Duodenal mucosa (tissue), 2 donors: ENCODE results near the gene SLC13A2.
A peak's percentile ranks its signal among the peaks of the same experiment; 100 is the strongest.
"Not testable (repeated sequence)": the region's sequence is repeated elsewhere in the genome, so short reads cannot be mapped to it uniquely, and the experiment has no call there.

ENCODE experiments used
- H3K27ac ChIP-seq: one replicate; pipeline ENCODE4 v1.7.0; 2013; ENCODE audit warnings: low read depth, low read length
- H3K27me3 ChIP-seq, 2 donors: one replicate each; pipeline ENCODE4 v1.7.0; 2013; ENCODE audit warnings: low read length in 2 of 2, control low read depth in 1 of 2; ENCODE audit not compliant: insufficient read depth in 2 of 2, control insufficient read depth in 1 of 2
- H3K36me3 ChIP-seq, 2 donors: one replicate each; pipeline ENCODE4 v1.7.0; 2013; ENCODE audit warnings: low read length in 2 of 2, control low read depth in 1 of 2; ENCODE audit not compliant: insufficient read depth in 2 of 2, control insufficient read depth in 1 of 2
- H3K4me1 ChIP-seq, 2 donors: one replicate each; pipeline ENCODE4 v1.7.0; 2013; ENCODE audit warnings: low read length in 2 of 2, control low read depth in 1 of 2; ENCODE audit not compliant: insufficient read depth in 2 of 2, control insufficient read depth in 1 of 2
- H3K4me3 ChIP-seq, 2 donors: one replicate each; pipeline ENCODE4 v1.7.0; 2013; ENCODE audit warnings: low read length in 2 of 2, low read depth in 1 of 2
- H3K9ac ChIP-seq, 2 donors: one replicate each; pipeline ENCODE4 v1.7.0; 2013; ENCODE audit warnings: low read length in 2 of 2, low read depth in 1 of 2
- H3K9me3 ChIP-seq, 2 donors: one replicate each; pipeline ENCODE4 v1.7.0; 2013; ENCODE audit warnings: low read length in 2 of 2, control low read depth in 1 of 2; ENCODE audit not compliant: control insufficient read depth in 1 of 2

SLC13A2 gene

GRCh38 chr17:28473542-28473941, at the start of gene SLC13A2:
SLC13A2 (plus strand) TSS chr17:28473644; CDS start chr17:28473713, 69 bp downstream.
- Histone ChIP-seq H3K27ac (peak within 1 kb of the TSS; percentile 74), H3K4me3 (peak within 1 kb of the TSS; percentile 66 to 80), H3K27me3 (no peaks in the 10 kb centered on the region), H3K4me1 (peaks cover 63 to 70% of the 10 kb centered on the region in 2 donors), H3K36me3 (peaks cover 0 to 2% of the 10 kb centered on the region in 2 donors), H3K9me3 (no peaks in the 10 kb centered on the region), H3K9ac (peak within 1 kb of the TSS; percentile 76 to 89)

GRCh38 chr17:28425206-28425605, 48.2 kb upstream of the SLC13A2 start:
- H3K27me3 ChIP-seq: peaks cover 0 to 3% of the 10 kb centered on the region in 2 donors
- H3K9me3 ChIP-seq: no peaks in the 10 kb centered on the region
- peaks cover 0 to 6% of the 10 kb centered on the region in 2 donors for H3K4me1 ChIP-seq
- no peak overlapping the region for H3K27ac ChIP-seq
- no peak overlapping the region for H3K4me3 ChIP-seq
- no peak overlapping the region for H3K9ac ChIP-seq
- H3K36me3 ChIP-seq: no peaks in the 10 kb centered on the region

GRCh38 chr17:28426081-28426519, 47.3 kb upstream of the SLC13A2 start:
- no peak overlapping the region for H3K9ac ChIP-seq
- H3K36me3 ChIP-seq: no peaks in the 10 kb centered on the region
- H3K9me3 ChIP-seq: no peaks in the 10 kb centered on the region
- peaks cover 0 to 10% of the 10 kb centered on the region in 2 donors for H3K4me1 ChIP-seq
- H3K27ac ChIP-seq: no peak overlapping the region
- H3K27me3 ChIP-seq: peaks cover 0 to 3% of the 10 kb centered on the region in 2 donors
- H3K4me3 ChIP-seq: no peak overlapping the region

- Histone ChIP-seq H3K27ac (no peak overlapping the region), H3K9ac (no peak overlapping the region), H3K27me3 (peaks cover 0 to 3% of the 10 kb centered on the region in 2 donors), H3K9me3 (no peaks in the 10 kb centered on the region), H3K36me3 (no peaks in the 10 kb centered on the region), H3K4me1 (peaks cover under 1 to 11% of the 10 kb centered on the region in 2 donors), H3K4me3 (no peak overlapping the region)
Measured at GRCh38 chr17:28427371-28427770, 46.1 kb upstream of the SLC13A2 start.

- H3K36me3 ChIP-seq, H3K27ac ChIP-seq, H3K27me3 ChIP-seq, H3K4me3 ChIP-seq, H3K9ac ChIP-seq, H3K9me3 ChIP-seq: not testable (repeated sequence)
- H3K4me1 ChIP-seq: peaks cover 4 to 11% of the 10 kb centered on the region in 2 donors
Measured at GRCh38 chr17:28427982-28428381, 45.5 kb upstream of the SLC13A2 start.

GRCh38 chr17:28433721-28434120, 39.7 kb upstream of the SLC13A2 start:
- Histone ChIP-seq H3K4me3 (no peak overlapping the region), H3K9ac (no peak overlapping the region), H3K36me3 (no peaks in the 10 kb centered on the region), H3K27me3 (no peaks in the 10 kb centered on the region), H3K9me3 (no peaks in the 10 kb centered on the region), H3K4me1 (peaks cover 4 to 11% of the 10 kb centered on the region in 2 donors), H3K27ac (no peak overlapping the region)

- not testable (repeated sequence) for H3K27me3 ChIP-seq, H3K27ac ChIP-seq, H3K4me3 ChIP-seq, H3K36me3 ChIP-seq, H3K9me3 ChIP-seq, H3K9ac ChIP-seq
- H3K4me1 ChIP-seq: peaks cover 4 to 10% of the 10 kb centered on the region in 2 donors
Measured at GRCh38 chr17:28434326-28434725, 39.1 kb upstream of the SLC13A2 start.

- Histone ChIP-seq H3K9me3 (no peaks in the 10 kb centered on the region), H3K36me3 (no peaks in the 10 kb centered on the region), H3K4me3 (no peak overlapping the region), H3K27ac (no peak overlapping the region), H3K4me1 (peaks cover 0 to 3% of the 10 kb centered on the region in 2 donors), H3K27me3 (no peaks in the 10 kb centered on the region), H3K9ac (no peak overlapping the region)
Measured at GRCh38 chr17:28443901-28444638, 29.4 kb upstream of the SLC13A2 start.

GRCh38 chr17:28446716-28447395, 26.6 kb upstream of the SLC13A2 start:
- Histone ChIP-seq H3K9me3 (no peaks in the 10 kb centered on the region), H3K36me3 (no peaks in the 10 kb centered on the region), H3K4me1 (peaks cover 0 to 3% of the 10 kb centered on the region in 2 donors), H3K9ac (no peak overlapping the region), H3K27me3 (no peaks in the 10 kb centered on the region), H3K4me3 (no peak overlapping the region), H3K27ac (no peak overlapping the region)

- Histone ChIP-seq H3K27me3 (no peaks in the 10 kb centered on the region), H3K9me3 (no peaks in the 10 kb centered on the region), H3K4me3 (no peak overlapping the region), H3K9ac (no peak overlapping the region), H3K36me3 (no peaks in the 10 kb centered on the region), H3K27ac (no peak overlapping the region), H3K4me1 (peaks cover 0 to 3% of the 10 kb centered on the region in 2 donors)
Measured at GRCh38 chr17:28447396-28447760, 26.1 kb upstream of the SLC13A2 start.
